Activated T-cell treated with anti-CD3 and anti-CD28 coated beads, Interleukin-2, amount 50 U/mL, for 72 hours (primary cell): ENCODE data around the gene ST6GAL1. TPM values are rescaled to one million over a fixed set of nuclear protein-coding genes. Genes with fewer than 3 reads are reported as not detected.
A peak's percentile ranks its signal among the peaks of the same experiment; 100 is the strongest.
"Not testable (repeated sequence)": the region's sequence is repeated elsewhere in the genome, so short reads cannot be mapped to it uniquely, and the experiment has no call there.

Experiments used
- ATAC-seq, 2 donors: fragments of 150-1000 bp; cut with Tn5 transposase; replicated peaks in 1 of 2; 2 replicates each; pipeline ENCODE4 v1.10.0; 2021; ENCODE audit warnings: moderate library complexity in 2 of 2, mild to moderate bottlenecking in 1 of 2
- DNase-seq, 2 donors: peaks; one replicate each; pipeline ENCODE4 v3.0.0; 2021 to 2022; ENCODE audit warnings: mixed read lengths in 1 of 2
- H3K27ac Mint-ChIP-seq: one replicate; pipeline ENCODE4 v1.8.0; 2022; ENCODE audit warnings: mild to moderate bottlenecking, moderate library complexity, mixed read lengths
- H3K27me3 Mint-ChIP-seq: one replicate; pipeline ENCODE4 v1.8.0; 2022; ENCODE audit warnings: low read depth, mixed read lengths
- H3K36me3 Mint-ChIP-seq, 2 donors: one replicate each; pipeline ENCODE4 v1.8.0; 2022; ENCODE audit warnings: mixed read lengths in 2 of 2, mild to moderate bottlenecking in 1 of 2; ENCODE audit not compliant: insufficient read depth in 2 of 2
- H3K4me1 Mint-ChIP-seq: one replicate; pipeline ENCODE4 v1.8.0; 2022; ENCODE audit warnings: low read depth, mixed read lengths
- H3K4me3 Mint-ChIP-seq, 2 donors: one replicate each; pipeline ENCODE4 v1.8.0; 2022; ENCODE audit warnings: mild to moderate bottlenecking in 2 of 2, mixed read lengths in 2 of 2, moderate library complexity in 2 of 2
- H3K9me3 Mint-ChIP-seq, 2 donors: one replicate each; pipeline ENCODE4 v1.8.0; 2022; ENCODE audit warnings: mixed read lengths in 2 of 2
- total RNA-seq, 2 donors: library from RNA; stranded (reverse); gene quantifications; one replicate each; pipeline ENCODE4 v1.2.3, GENCODE V29; 2022

ST6GAL1 gene
- total RNA-seq, 2 donors from 2014 or later: 98.1 to 104 TPM

GRCh38 chr3:186955898-186956696, 25.8 kb downstream of the ST6GAL1 start:
- Mint-ChIP-seq H3K4me3 (peak overlapping the region in 1 of 2 donors; percentile 8), H3K27me3 (no peaks in the 10 kb centered on the region), H3K27ac (peak overlapping the region; percentile 87), H3K9me3 (peaks cover 5 to 9% of the 10 kb centered on the region in 2 donors), H3K36me3 (peaks cover 28 to 50% of the 10 kb centered on the region in 2 donors), H3K4me1 (peaks cover 82% of the 10 kb centered on the region)
- ATAC-seq (no peak), DNase-seq (no peak)

- no peak for DNase-seq
- H3K4me1 Mint-ChIP-seq: peaks cover 64% of the 10 kb centered on the region
- H3K4me3 Mint-ChIP-seq: no peak overlapping the region
- no peaks in the 10 kb centered on the region for H3K27me3 Mint-ChIP-seq
- H3K36me3 Mint-ChIP-seq: peaks cover 13 to 33% of the 10 kb centered on the region in 2 donors
- H3K9me3 Mint-ChIP-seq: no peaks in the 10 kb centered on the region
- H3K27ac Mint-ChIP-seq: peak overlapping the region; percentile 30
- ATAC-seq: no peak
These were observed 28.8 kb downstream of the ST6GAL1 start for GRCh38 chr3:186959029-186959624.

GRCh38 chr3:186960347-186960746, 30.0 kb downstream of the ST6GAL1 start:
- peaks cover 8 to 24% of the 10 kb centered on the region in 2 donors for H3K36me3 Mint-ChIP-seq
- H3K27me3 Mint-ChIP-seq: no peaks in the 10 kb centered on the region
- H3K9me3 Mint-ChIP-seq: no peaks in the 10 kb centered on the region
- no peak overlapping the region for H3K4me3 Mint-ChIP-seq
- no peak for ATAC-seq
- DNase-seq: no peak
- peak overlapping the region; percentile 2 for H3K27ac Mint-ChIP-seq
- H3K4me1 Mint-ChIP-seq: peaks cover 60% of the 10 kb centered on the region

- DNase-seq (no peak), ATAC-seq (no peak)
- Mint-ChIP-seq H3K36me3 (peaks cover 4 to 18% of the 10 kb centered on the region in 2 donors), H3K27ac (no peak overlapping the region), H3K27me3 (no peaks in the 10 kb centered on the region), H3K4me3 (no peak overlapping the region), H3K4me1 (peaks cover 55% of the 10 kb centered on the region), H3K9me3 (no peaks in the 10 kb centered on the region)
These were observed 32.1 kb downstream of the ST6GAL1 start for GRCh38 chr3:186962445-186962844.

- DNase-seq (no peak), ATAC-seq (no peak)
- Mint-ChIP-seq H3K9me3 (no peaks in the 10 kb centered on the region), H3K4me3 (no peak overlapping the region), H3K36me3 (peaks cover 6 to 24% of the 10 kb centered on the region in 2 donors), H3K4me1 (peaks cover 64% of the 10 kb centered on the region), H3K27ac (peak overlapping the region; percentile 40), H3K27me3 (no peaks in the 10 kb centered on the region)
These were observed 33.3 kb downstream of the ST6GAL1 start for GRCh38 chr3:186963636-186964035.

- ATAC-seq (no peak), DNase-seq (no peak)
- Mint-ChIP-seq H3K4me3 (no peak overlapping the region), H3K36me3 (peaks cover 6 to 28% of the 10 kb centered on the region in 2 donors), H3K27me3 (no peaks in the 10 kb centered on the region), H3K9me3 (no peaks in the 10 kb centered on the region), H3K27ac (peak overlapping the region; percentile 40), H3K4me1 (peaks cover 66% of the 10 kb centered on the region)
These were observed 33.7 kb downstream of the ST6GAL1 start for GRCh38 chr3:186964071-186964470.

GRCh38 chr3:186964616-186965015, 34.3 kb downstream of the ST6GAL1 start:
- Mint-ChIP-seq H3K4me1 (peaks cover 66% of the 10 kb centered on the region), H3K9me3 (no peaks in the 10 kb centered on the region), H3K4me3 (peak overlapping the region in 1 of 2 donors; percentile 29), H3K27ac (no peak overlapping the region), H3K36me3 (peaks cover 9 to 33% of the 10 kb centered on the region in 2 donors), H3K27me3 (no peaks in the 10 kb centered on the region)
- DNase-seq (no peak), ATAC-seq (no peak)

- Mint-ChIP-seq H3K36me3 (peaks cover 9 to 30% of the 10 kb centered on the region in 2 donors), H3K27me3 (no peaks in the 10 kb centered on the region), H3K4me1 (peaks cover 62% of the 10 kb centered on the region), H3K4me3 (peak overlapping the region in 1 of 2 donors; percentile 29), H3K27ac (peak overlapping the region; percentile 11), H3K9me3 (no peaks in the 10 kb centered on the region)
- peak in 1 of 2 donors; percentile 35 for ATAC-seq
- no peak for DNase-seq
These were observed 35.0 kb downstream of the ST6GAL1 start for GRCh38 chr3:186965141-186965879.

GRCh38 chr3:186966406-186966805, 36.1 kb downstream of the ST6GAL1 start:
- H3K27ac Mint-ChIP-seq: no peak overlapping the region
- peaks cover 57% of the 10 kb centered on the region for H3K4me1 Mint-ChIP-seq
- H3K27me3 Mint-ChIP-seq: no peaks in the 10 kb centered on the region
- H3K36me3 Mint-ChIP-seq: peaks cover 11 to 29% of the 10 kb centered on the region in 2 donors
- H3K9me3 Mint-ChIP-seq: no peaks in the 10 kb centered on the region
- ATAC-seq (no peak), DNase-seq (no peak)
- no peak overlapping the region for H3K4me3 Mint-ChIP-seq

- peaks cover 58% of the 10 kb centered on the region for H3K4me1 Mint-ChIP-seq
- H3K27ac Mint-ChIP-seq, H3K27me3 Mint-ChIP-seq, ATAC-seq, H3K4me3 Mint-ChIP-seq, DNase-seq, H3K9me3 Mint-ChIP-seq: not testable (repeated sequence)
- H3K36me3 Mint-ChIP-seq: peaks cover 15 to 36% of the 10 kb centered on the region in 2 donors
These were observed 36.9 kb downstream of the ST6GAL1 start for GRCh38 chr3:186967236-186967635.

GRCh38 chr3:186967686-186968085, 37.4 kb downstream of the ST6GAL1 start:
- DNase-seq (no peak), ATAC-seq (no peak)
- H3K27ac Mint-ChIP-seq: no peak overlapping the region
- H3K36me3 Mint-ChIP-seq: peaks cover 17 to 40% of the 10 kb centered on the region in 2 donors
- H3K4me1 Mint-ChIP-seq: peaks cover 62% of the 10 kb centered on the region
- H3K4me3 Mint-ChIP-seq: no peak overlapping the region
- H3K9me3 Mint-ChIP-seq: no peaks in the 10 kb centered on the region
- H3K27me3 Mint-ChIP-seq: no peaks in the 10 kb centered on the region

- Mint-ChIP-seq H3K27ac (peak overlapping the region; percentile 33), H3K36me3 (peaks cover 19 to 50% of the 10 kb centered on the region in 2 donors), H3K4me3 (no peak overlapping the region), H3K9me3 (no peaks in the 10 kb centered on the region), H3K4me1 (peaks cover 62% of the 10 kb centered on the region), H3K27me3 (no peaks in the 10 kb centered on the region)
- ATAC-seq (no peak), DNase-seq (no peak)
These were observed 39.3 kb downstream of the ST6GAL1 start for GRCh38 chr3:186969607-186970006.

GRCh38 chr3:186971106-186971505, 40.8 kb downstream of the ST6GAL1 start:
- not testable (repeated sequence) for H3K4me3 Mint-ChIP-seq, DNase-seq, ATAC-seq, H3K9me3 Mint-ChIP-seq, H3K27me3 Mint-ChIP-seq
- Mint-ChIP-seq H3K27ac (peak overlapping the region; percentile 29), H3K4me1 (peaks cover 48% of the 10 kb centered on the region), H3K36me3 (peaks cover 23 to 64% of the 10 kb centered on the region in 2 donors)
